Endothelial cell of umbilical vein (primary cell): Measurements from ENCODE around the gene SUGCT.

ENCODE experiments used
- CTCF ChIP-seq, 2 donors: IDR thresholded peaks; 1 replicate in 1 of 2; 2 replicates in 1 of 2; pipeline ENCODE4 v1.5.1; 2011; ENCODE audit warnings: low read length in 2 of 2, mild to moderate bottlenecking in 2 of 2, moderate library complexity in 2 of 2, control low read depth in 1 of 2, inconsistent platforms in 1 of 2, low read depth in 1 of 2; ENCODE audit not compliant: insufficient read depth in 1 of 2; ENCODE audit errors: extremely low read depth in 1 of 2
- EZH2 ChIP-seq: IDR thresholded peaks from 2 replicates; pipeline ENCODE4 v1.6.1; 2012; ENCODE audit warnings: borderline replicate concordance, low read depth, mild to moderate bottlenecking, moderate library complexity, low read length, inconsistent platforms; ENCODE audit not compliant: severe bottlenecking
- JUN ChIP-seq: IDR thresholded peaks from 2 replicates; pipeline ENCODE4 v1.6.1; 2011; ENCODE audit warnings: borderline replicate concordance, low read depth; ENCODE audit not compliant: insufficient read length, insufficient read depth
- MAX ChIP-seq: IDR thresholded peaks from 2 replicates; pipeline ENCODE4 v1.6.1; 2011; ENCODE audit not compliant: insufficient read depth, insufficient read length
- POLR2A ChIP-seq: IDR thresholded peaks from 2 replicates; pipeline ENCODE4 v1.6.1; 2012; ENCODE audit warnings: low read depth, mild to moderate bottlenecking, control low read depth, low read length
- POLR2AphosphoS5 ChIP-seq: IDR thresholded peaks from 2 replicates; pipeline ENCODE4 v1.6.1; 2012; ENCODE audit warnings: low read depth, mild to moderate bottlenecking, control low read depth, low read length, moderate library complexity; ENCODE audit not compliant: insufficient read depth

- TF ChIP-seq POLR2AphosphoS5 (no peak), POLR2A (no peak), CTCF (IDR thresholded peaks at IDR 0.05; ENCODE audit: extremely low read depth in 1 of 2, insufficient read depth in 1 of 2, low read depth in 1 of 2, low read length in 2 of 2) (no peak), MAX (no peak), EZH2 (no peak), JUN (no peak)
Measured at GRCh38 chr7:40298421-40298820, 163.6 kb downstream of the SUGCT start.
